Karpas-422 (cell line): ENCODE results near the gene NEURL1. TPM values are rescaled to one million over a fixed set of nuclear protein-coding genes. Genes with fewer than 3 reads are reported as not detected.

Source experiments
- total RNA-seq: library from RNA; depleted of rRNA; stranded (reverse); fragments of >200 nt; shearing (Covaris generic); gene quantifications from 2 replicates; pipeline ENCODE4 v1.2.3, GENCODE V29; 2014; ENCODE audit warnings: low replicate concordance; rRNA removed

Gene NEURL1
- total RNA-seq, 1 experiment from 2014 or later = not detected

Other genes starting within 250 kb of the NEURL1 start
- gene RPEL1, start 247.8 kb upstream of the NEURL1 start, total RNA-seq = not detected in 2 replicates
- not detected in 2 replicates for gene INA, start 216.6 kb upstream of the NEURL1 start, total RNA-seq
- gene PCGF6, start 142.6 kb upstream of the NEURL1 start, total RNA-seq = 7.6 and 10.7 TPM in 2 replicates
- gene TAF5, start 125.7 kb upstream of the NEURL1 start, total RNA-seq = 5.7 and 6.0 TPM in 2 replicates
- 63.3 and 315 TPM in 2 replicates for gene ATP5MK, start 97.2 kb upstream of the NEURL1 start, total RNA-seq
- 28.9 and 40.0 TPM in 2 replicates for gene PDCD11, start 97.1 kb upstream of the NEURL1 start, total RNA-seq
- gene CALHM2, start 41.3 kb upstream of the NEURL1 start, total RNA-seq = 2.6 TPM in 1 of 2 replicates, not detected in the other
- 0.30 and 0.61 TPM in 2 replicates for gene CALHM1, start 34.8 kb upstream of the NEURL1 start, total RNA-seq
- 0.30 and 0.61 TPM in 2 replicates for gene CALHM3, start 14.5 kb upstream of the NEURL1 start, total RNA-seq